NCI-H1092 (cell line): ENCODE measurements around the gene SP100.
"Not testable (repeated sequence)": the region's sequence is repeated elsewhere in the genome, so short reads cannot be mapped to it uniquely, and the experiment has no call there.

Experiments
- DNase-seq: peaks from one replicate; lab custom pipeline; 2025; lab: John Stamatoyannopoulos, UW

SP100 gene

DNA sequence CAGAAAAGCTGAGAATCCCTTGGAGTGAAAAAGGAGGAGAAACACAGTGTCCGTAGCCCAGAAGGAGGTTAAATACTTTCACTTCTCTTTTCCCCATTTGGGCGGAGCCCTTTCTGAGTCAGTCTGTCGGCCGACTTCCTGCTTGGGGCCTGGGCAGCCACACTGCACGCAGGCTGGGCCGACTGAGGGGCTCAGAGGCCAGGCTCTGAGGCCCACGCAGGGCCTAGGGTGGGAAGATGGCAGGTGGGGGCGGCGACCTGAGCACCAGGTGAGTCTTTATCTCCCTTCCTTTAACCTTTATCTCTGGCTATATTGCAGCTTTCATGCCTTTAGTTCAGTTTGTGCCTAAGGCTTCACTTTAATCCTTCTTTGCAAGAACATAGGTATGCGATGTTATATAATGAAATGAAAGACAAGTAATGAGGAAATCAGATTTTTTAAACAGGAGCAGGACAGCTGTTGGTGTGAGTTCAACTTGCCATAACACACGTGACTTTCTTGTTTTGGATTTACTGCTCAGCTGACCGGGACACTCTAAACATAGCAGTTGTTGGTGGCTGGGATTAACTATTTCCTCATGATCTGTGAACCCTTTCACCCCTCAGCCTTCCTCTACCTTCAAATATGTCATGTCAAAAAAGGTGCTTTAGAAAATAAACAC, at the start of gene SP100:
Gene SP100, plus strand, starts transcription at position 141 of the 661 bp plus-strand sequence. Its CDS starts 96 bp downstream, at position 237.
- DNase-seq = no peak

DNA sequence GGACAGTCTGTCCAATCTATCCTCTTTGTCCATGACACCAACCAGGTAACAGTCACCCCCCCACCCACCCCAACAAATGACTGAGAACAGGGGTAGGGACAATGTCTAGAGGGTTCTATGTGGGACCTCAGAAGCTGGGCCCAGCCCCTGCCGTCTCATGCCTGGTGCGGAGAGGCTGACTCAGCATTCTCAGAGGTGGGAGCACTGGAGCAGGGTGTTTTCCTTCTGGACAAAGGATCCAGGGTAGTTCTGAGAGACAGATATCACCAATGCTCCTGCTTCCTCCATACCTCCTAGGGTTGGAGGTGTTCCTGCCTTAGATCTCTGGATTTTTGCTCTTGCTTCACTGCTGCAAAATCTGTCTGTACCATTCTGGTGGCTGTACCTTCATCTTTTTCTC, 33.9 kb upstream of the SP100 start:
- no peak for DNase-seq

DNA sequence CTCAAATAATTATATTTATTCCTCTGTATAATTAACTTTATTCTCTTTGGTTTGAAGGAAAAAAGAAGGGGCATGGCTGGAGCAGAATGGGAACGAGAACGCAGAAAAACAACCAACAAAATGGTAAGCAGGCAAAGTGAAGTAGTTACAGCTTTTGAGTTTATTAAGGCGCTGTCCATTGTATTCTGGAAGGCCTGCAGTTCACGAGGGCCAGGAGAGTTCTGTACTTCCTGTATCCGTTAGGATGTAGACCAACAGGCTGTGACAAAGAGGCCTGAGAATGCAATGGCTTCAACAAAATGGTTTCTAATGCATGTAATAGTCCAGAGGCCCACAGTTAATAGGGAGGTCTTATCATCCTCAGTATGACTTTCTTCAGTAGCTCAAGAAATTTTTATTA, 32.5 kb upstream of the SP100 start:
- no peak for DNase-seq

DNA sequence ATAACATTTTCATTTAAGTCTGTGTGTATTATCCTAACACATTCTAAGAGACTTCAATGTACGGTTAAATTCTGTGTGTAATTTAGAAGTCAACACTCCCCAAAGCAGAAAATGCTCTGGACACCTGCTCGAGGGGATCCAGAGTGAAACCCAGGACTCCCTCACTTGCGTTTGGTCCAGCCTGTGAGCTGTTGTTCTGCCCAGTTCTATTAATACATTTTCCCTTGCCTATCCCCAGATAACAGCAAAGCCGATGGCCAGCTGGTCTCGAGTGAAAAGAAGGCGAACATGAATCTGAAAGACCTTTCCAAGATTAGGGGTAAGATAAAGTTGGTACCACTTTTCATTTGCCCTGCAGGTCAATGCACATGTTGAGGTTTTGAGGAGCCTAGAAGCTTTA, 31.0 kb upstream of the SP100 start:
- DNase-seq = no peak

DNA sequence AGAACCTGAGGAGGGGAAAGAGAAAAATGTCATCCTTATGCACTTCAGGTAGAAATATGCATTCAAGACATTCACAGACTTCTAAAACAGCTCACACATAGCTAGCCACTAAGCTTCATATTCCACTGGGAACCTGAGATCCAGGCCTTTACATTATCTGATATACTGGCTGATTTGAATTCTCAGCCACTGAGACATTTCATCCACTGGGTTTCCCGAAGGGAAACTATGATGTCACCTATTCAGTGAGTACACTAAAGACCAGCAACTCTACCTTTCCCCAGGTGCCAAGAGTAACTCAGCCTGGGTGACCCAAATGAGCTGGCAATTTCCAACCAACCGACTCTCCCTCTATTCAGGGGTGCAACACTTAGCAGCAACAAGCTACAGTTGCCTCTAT, 21.7 kb upstream of the SP100 start:
- no peak for DNase-seq

DNA sequence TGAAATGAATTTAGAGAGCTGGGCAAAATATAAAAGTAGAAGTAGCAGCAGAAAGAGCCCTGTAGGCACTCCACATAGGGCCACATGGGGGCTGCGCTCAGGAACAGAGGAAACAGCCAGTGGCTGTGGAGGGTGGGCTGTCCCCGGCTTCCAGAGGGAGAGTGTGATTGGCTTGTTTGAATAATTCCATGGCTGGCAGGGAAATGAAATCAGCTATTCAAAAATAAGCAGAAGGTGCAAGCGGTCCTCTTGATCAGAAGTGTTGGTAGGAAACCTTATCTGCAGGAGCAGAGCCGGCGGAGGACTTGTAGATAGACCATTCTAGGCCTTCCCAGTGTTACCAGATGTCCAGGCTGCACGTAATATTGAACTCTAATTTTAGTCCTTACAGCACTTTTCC, 17.3 kb upstream of the SP100 start:
- not testable (repeated sequence) for DNase-seq

DNA sequence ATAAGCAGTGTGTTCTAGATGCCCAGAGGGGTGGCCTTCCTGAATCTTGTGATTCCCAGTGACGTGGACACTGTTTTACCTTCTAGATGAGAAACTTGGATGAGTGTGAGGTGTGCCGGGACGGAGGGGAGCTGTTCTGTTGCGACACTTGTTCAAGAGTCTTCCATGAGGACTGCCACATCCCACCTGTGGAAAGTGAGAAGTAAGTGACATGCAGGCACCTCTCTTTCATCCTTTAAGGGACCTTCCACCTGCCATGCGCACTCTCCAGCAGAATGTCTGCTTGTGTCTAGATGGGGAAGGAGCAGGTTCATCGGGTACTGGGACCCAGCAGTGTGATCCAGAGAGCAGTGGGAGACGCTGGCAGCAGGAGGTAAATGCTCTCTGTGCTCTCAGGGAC, 16.0 kb upstream of the SP100 start:
- no peak for DNase-seq

DNA sequence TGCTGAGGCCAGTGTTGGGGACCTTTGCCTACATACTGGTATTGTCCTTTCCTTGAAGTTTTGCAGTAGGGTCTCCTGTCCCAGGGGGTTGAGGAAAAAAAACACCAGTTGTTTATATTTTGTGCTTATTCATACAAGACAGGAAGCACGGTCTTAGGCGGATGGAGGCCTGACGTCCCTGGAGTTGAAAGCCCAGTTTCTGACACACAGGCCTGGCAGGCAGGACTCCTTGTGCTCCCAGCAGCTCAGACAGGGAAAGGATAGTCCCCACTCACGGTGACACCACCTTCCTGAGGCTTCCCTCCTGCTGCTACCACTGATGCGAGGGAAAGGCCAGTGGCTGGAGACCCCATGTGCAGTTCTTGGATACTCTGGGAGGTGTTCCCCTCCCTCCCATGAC, 15.5 kb upstream of the SP100 start:
- no peak for DNase-seq

DNA sequence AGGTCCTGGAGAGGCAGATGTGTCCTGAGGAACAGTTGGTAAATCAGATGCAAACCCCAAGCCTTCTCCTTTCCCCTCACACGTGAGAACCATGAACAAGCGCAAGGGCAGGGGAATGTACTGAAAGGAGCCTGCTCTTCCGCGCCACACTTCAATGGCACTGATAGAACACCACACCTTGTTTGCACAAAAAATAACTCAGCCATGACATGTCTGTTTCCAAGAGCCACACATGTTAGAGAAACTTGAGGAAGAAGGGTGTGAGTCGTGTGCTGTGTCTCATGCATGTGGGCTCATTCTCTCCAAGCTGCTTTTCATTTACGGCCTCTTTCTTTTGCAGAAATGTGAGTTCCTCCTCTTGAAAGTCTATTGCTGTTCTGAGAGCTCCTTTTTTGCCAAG, 15.0 kb upstream of the SP100 start:
- DNase-seq = not testable (repeated sequence)

DNA sequence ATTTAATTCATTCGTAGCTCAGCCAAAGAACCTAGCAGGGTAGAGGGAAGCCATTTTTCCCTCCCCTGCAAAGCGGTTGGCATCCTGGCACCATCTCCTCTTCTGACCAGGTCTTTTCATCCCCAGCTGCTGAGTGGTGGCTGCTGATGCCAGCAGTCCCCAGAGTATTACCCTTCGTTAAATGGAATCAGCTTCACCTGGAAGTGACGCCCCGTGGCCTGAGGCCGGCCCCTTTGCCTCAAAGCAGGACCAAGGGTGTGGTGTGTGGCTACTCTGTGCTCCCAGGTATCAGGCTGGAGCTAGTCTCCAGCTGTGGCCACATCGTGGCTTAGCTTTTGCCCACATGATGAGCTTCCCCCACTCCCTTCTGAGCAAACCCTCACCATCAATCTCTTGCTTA, 12.3 kb upstream of the SP100 start:
- DNase-seq = no peak

DNA sequence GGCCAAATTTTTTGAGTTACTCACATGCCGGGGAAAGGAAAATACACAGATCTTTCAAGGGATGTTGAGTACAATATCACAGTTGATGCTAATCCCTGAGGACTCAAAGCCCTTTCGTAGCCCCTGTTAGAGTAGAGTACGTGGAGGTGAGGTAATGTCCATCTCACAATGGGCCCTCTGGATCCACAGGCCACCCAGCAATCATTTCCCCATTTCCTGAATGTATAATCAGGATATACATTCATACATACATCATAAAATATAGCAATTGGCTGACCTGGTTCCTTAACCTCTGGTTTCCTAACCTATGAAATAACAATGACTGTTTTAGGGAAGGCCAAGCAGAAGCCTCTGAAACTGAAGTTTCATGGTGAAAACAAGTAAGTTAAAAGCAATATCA, 10.2 kb upstream of the SP100 start:
- DNase-seq = no peak

DNA sequence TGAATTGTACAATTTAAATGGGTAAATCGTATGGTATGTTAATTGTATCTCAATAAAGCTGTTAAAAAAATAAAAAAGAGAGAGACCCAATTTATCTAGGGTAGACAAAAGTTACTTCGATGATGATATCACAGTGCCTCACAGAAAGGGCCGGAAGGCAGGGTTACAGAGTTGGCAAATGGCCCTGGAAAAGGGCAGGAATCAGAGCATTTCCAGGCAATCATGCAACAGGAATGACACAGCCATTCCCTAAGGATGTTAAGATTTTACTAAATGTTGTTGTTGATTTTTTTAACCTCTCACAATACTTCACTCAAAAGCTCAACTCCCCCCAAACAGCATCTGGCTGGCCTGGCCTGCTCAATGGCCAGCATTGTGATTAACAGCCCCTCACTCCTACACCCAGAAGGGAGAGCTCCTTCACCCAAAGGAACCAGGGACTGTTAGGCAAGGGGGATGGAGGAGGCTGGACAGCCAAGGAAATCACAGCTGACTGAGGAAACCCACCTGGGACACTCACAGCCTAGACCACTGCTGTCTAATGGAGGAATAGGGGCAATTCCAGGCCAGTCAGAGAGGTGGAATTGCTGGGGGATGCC, 7.7 kb upstream of the SP100 start:
- DNase-seq = no peak

DNA sequence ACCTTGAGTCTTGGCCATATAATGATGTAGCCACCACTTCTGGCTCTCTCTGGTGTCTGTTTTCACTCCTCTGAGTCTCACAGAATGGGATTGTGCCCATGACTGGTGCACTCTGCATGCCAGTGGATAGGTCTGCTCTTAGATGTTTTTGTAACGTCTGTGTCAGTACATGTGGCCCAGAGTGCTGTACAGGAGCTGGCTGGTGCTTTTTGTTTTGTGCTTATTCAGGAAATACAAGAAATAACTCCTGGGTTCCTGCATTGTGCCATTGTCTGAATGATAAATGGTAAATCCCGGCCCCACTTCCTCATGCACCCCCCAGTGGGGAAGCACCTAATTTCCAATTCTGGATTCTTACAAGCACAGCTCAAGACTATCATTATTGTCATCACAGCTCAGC, 6.7 kb upstream of the SP100 start:
- DNase-seq = not testable (repeated sequence)

DNA sequence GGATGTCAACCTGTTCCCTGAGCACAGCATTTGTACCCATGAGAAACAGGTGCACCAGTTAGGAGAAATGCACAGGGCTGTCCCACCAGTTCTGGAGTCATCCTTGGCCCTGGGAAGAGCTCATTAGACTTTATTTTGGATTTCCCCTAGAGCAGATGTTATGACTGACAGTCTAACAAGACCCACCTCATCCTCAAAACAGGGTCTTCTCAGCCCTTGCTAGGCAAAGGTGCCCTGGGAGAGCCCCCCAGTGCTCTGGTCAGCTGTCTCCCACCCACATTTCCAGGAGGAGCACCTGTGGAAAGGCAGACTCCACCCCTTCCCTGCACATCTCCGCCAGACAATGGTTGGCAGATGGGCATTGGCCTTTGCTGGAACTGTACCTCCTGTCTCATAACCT, 5.7 kb upstream of the SP100 start:
- DNase-seq = no peak

DNA sequence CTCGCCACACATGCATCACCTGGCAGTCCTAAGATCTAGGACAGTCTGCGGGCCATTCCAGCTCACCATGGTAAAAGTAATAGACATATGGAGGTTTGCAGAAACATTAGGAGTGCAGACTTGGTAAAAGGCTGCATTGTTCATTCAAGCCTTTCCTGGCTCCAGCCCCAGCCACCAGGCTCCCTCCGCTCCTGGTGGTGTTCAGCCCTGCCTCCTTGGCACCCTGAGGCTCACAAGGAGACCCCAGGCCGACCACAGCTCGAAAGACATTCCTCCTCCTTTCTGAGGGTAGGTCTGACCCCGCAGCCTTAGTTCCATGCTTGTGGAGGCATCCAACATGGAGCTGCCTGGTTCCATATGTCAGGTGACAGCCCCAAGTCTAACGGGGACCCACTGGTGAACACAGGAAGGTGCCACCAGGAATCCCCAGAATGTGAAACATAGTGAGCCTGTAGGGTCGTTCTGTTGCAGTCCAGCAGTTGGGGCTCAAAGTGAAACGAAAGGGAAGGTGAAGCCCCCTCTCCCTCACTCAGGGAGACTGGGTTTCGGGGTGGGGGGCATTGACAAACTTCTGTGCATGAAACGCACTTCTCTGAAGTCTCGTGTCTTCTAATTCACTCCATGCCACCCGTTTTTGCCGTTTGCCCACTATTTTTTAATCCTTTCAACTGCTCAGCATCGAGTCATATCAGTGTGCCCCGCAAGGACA, 5.0 kb upstream of the SP100 start:
- no peak for DNase-seq

DNA sequence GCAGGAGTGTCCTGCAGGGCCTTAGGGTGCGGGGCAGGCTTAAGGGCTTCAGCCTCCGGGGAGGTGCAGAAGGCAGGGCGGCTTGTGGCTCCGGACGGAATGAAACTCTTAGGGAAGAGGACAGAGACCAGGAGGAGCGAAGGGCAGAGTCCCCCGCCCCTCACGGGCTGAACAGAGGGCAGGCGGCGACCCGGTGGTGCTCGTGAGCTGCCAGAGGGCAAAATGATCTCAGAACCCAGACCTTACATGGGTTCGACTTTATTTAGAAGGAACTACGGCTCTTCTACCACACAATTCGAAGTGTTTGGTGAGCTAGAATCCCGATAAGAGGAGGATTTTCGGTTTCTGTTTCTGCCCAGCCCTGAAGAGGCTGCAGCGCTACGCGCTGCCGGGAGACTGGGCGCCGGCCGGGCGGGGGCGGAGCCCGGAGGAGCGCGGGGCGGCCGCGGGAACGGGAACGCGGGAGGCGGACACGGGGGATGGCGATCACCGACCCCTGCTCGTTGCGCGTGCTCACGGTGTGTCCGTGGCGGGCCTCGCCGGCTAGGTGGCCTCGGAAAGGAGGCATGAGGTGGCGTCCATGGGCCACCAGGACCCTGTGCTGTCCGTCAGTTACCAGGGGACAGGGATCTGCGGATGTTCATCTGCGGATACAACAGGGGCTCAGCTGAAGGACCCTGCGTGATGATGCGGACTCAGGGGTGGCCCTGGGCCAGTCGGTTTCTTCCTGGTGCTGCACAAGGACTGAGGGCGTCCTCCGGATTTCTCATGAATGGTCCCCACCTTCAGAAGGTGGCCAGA, 4.2 kb upstream of the SP100 start:
- DNase-seq = no peak

DNA sequence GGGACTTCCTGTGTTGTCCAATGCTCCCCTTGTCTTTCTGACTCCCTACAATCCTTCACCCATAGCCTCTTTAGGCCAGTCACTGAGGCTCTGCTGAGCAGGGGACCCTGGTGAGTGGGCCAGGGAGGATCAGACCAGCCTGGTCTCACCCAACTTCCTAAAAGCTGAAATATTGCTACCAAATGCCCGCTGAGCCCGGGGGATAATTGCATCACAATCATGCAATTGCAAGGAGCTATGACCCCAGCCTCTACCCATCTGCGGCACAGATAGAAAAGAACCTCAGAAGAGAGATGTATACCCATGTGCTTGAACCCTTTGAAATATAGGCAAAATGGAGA, 3.7 kb upstream of the SP100 start:
- DNase-seq = no peak

DNA sequence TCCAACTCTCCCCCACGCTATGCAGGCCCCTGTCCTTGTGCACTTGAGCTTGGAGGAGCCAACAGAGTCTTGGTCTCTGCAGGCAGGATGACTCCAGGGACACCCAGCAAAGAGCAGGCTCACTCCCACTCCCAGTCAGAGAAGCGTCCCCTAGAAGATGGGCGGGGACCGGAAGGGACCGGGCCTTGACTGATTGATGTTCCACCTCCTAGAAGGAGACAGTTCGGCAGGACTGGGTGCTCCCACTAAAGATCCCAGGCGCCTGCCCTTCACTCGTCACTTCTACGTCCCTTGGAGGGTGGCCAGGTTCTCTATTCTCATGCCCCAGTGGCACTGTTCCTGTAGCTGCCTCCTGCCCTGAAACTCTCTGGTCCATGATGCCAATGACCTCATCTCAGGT, 3.2 kb upstream of the SP100 start:
- DNase-seq = no peak

DNA sequence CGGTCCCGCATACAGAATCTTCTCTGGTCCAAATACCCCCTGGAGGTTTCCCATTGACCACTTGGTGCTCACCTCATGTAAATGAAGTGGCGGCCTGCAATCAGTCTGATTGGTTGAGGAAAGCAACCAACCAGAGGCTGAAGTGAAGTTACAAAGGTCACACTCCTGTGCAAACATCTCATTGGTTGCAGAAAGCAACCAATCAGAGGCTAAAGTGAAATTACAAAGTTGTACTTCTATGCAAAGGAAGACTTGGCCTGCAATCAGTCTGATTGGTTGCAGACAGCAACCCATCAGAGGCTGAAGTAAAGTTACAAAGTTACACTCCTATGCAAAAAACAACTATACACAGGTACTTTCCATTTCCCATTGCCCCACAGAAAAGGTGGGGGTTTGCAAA, 2.5 kb upstream of the SP100 start:
- DNase-seq = no peak

DNA sequence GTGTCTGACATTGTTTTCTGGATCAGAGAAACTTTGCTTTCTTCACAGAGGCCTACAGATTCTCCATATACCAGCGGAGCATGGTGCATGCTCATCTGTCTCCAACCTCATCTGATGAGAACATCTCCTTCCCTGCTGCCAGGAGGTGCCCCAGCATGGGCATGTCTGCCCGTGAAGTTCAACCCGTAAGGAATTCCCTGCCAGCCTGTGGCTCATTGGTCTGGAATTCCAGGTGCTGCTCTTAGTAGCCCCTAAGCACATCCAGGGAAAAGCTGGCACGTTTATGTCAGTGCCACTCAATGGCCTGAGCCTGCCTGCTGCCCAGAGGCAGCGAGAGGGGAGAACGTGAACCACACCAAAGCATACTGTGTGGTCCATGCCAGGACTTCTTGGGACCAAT, 1.7 kb upstream of the SP100 start:
- no peak for DNase-seq

DNA sequence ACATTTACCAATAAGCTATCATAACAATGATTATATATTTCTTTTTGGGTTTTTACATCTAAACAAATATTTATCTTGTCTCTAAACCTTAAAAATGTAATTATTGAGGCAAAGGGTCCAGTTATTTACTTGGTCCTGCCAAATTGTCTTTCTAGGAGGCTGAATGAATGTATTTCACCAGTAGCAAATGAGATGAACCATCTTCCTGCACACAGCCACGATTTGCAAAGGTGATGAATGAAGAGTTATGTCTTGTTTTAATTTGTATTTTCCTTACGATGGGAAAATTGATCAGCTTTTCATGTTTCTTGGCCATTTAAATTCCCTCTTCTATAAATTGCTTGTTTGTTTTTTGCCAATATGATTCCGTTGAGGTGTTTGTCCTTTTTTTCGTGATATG, 1.4 kb downstream of the SP100 start:
- no peak for DNase-seq

DNA sequence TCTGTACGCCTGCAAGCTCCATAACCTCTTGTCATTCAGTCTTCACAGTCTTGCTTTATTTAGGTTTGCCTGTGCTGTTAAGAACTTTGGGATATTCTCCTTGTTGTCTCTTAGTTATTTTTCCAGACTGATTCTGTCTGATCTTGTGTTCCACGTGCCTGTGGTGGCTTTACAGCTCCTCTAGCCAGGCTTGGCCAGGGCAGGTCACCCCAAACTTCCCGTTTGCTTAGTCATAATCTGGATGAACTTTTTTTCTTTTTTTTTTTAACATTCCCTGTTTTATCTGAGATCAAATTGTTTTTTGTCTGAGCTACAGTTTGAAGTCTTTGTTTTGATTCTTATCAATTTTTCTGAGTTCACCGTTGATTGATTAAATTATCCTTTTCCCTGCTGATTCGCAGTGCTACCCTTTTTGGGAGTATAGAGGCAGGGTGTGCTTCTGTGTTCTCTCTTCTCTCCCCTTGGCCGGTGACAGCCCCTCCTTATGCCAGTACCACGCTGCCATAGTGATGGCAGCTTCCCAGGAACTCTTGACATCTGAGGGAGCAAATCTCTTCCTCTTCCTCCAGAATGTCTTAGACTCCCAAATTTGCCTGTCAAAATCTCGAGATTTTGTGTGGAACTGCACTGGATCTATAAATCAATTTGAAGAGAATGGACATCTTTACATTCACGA, 2.5 kb downstream of the SP100 start:
- DNase-seq = no peak
